ENCODE results near the gene OR4C11.

The OR4C11 gene

GRCh38 chr11:55607545-55607944 lies at the start of gene OR4C11:
Gene OR4C11 (minus strand): TSS chr11:55607645. CDS start chr11:55604373, 3,272 bp downstream.
- no peak for DNase-seq

DNA sequence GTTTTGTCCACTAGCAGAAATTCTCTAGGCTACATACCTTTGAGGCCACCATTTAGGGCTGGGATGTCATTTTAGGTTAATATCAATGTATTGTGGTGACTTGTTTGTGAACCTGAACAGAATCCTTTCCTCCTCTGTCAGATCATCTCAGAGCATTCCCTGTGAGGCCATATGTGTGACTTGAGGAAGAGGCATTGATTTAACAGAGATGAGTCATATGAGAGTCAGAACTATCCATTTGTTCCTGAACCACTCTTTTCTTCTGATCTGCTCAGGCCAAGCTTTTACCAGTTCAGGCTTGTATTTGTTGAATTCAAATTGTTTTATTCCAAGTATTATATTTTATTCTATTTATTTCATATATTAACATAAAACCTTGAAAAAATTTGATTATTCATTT lies 47.7 kb upstream of the OR4C11 start:
- no peak for DNase-seq

GRCh38 chr11:55652560-55652959 lies 45.1 kb upstream of the OR4C11 start:
- no peak for DNase-seq

GRCh38 chr11:55648027-55648426 lies 40.6 kb upstream of the OR4C11 start, which contains the start of gene OR4S2:
Gene OR4S2 (plus strand): TSS chr11:55648327. CDS start chr11:55650904, 2,577 bp downstream.
- no peak for DNase-seq

- no peak for DNase-seq
These were observed 27.4 kb upstream of the OR4C11 start, which contains the start of gene OR4P4 for GRCh38 chr11:55634813-55635212. Gene OR4P4 (plus strand): TSS chr11:55635113.

- DNase-seq: no peak
These were observed 17.1 kb upstream of the OR4C11 start for GRCh38 chr11:55624531-55624930.

- no peak for DNase-seq
These were observed 34.9 kb downstream of the OR4C11 start for GRCh38 chr11:55572548-55572947.

GRCh38 chr11:55571828-55572227 lies 35.6 kb downstream of the OR4C11 start, which contains the start of gene OR4C16:
Gene OR4C16 (plus strand): TSS chr11:55572128. CDS start chr11:55572128, 0 bp downstream.
- DNase-seq: no peak

GRCh38 chr11:55554169-55554568 lies 53.3 kb downstream of the OR4C11 start, which contains the start of gene OR4C15:
Gene OR4C15 (plus strand): TSS chr11:55554469. CDS start chr11:55554469, 0 bp downstream.
- DNase-seq: no peak
